GM18526 (cell line): ENCODE measurements around the gene RAVER2.

Experiments
- POLR2A ChIP-seq: IDR thresholded peaks from 3 replicates; pipeline ENCODE4 v1.6.1; 2011; ENCODE audit not compliant: insufficient read length; ENCODE audit errors: extremely low read depth

Gene RAVER2, protein sequence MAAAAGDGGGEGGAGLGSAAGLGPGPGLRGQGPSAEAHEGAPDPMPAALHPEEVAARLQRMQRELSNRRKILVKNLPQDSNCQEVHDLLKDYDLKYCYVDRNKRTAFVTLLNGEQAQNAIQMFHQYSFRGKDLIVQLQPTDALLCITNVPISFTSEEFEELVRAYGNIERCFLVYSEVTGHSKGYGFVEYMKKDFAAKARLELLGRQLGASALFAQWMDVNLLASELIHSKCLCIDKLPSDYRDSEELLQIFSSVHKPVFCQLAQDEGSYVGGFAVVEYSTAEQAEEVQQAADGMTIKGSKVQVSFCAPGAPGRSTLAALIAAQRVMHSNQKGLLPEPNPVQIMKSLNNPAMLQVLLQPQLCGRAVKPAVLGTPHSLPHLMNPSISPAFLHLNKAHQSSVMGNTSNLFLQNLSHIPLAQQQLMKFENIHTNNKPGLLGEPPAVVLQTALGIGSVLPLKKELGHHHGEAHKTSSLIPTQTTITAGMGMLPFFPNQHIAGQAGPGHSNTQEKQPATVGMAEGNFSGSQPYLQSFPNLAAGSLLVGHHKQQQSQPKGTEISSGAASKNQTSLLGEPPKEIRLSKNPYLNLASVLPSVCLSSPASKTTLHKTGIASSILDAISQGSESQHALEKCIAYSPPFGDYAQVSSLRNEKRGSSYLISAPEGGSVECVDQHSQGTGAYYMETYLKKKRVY

DNA sequence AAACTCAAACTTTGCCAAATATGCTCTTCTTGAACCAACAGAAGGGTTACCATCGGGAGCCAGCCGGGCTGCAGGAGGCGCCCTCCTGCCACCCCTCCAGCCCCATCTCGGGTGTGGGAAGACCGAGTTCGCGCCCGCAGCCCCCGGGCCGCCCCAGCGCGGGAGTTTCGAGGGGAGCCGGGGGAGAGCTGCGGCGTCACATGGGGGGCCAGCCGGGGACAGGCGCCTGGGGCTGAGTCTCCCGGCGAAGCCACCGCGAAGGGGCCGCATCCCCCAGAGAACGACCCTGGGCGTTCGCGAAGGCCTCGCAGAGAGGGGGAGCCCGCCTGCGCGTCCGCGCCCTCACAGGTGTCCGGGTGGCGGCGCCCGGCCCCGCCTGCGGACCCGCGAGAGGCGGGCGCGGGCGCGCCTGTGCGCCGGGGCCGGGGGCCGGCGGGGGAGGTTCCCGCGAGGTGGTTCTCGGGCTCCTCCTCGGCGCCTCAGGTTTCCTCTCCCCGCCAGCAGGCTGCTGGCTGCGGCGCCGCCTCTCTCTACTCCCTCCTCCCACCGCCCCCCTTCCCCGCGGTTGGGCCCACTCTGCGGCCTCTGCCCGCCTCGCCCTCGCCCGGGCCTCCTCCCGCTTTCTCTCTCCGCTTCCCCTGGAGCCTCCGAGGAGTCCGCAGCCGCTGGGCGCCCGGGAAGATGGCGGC lies at the start of gene RAVER2:
TSS of gene RAVER2 (plus strand) at position 584 of the 689 bp plus-strand sequence. CDS start at position 682, 98 bp downstream.
- TF ChIP-seq POLR2A: no peak

DNA sequence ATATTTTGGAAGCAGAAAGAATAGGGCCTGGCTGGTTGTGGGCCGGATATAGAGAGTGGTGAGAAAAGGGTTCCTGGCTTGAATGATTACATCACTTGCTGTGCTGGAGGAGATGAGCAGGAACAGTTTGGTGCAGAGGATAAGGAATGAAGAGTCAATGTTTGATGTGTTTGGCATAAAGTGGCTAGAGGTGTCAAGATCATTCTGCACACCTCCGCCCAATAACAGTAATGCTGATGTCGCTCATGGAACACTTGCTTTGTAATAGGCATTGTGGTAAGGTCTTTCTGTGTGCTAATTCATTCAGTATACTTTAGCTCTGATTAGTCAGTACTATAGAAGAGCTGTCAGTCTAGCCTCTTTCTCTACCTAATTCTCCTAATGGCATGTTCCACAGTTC lies 48.0 kb upstream of the RAVER2 start:
- no peak for TF ChIP-seq POLR2A

DNA sequence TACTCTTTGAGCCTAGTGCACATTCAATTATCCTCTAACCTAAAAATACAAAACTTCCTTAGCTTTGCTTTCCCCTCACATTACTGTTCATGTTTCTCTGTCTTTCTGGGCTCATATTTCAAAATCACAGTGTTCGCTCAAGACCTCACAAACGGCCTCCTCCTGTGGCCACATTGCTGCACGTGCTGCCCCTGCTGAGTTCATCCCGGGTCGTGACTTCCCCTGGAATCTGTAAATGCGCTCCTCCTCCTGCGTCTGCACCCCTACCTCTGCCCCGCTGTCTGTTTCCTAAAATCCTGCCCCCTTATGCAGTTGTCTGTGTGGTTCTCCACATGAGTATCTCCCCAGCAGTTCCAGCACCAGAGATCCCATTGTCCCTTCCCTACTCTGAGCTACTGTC lies 45.5 kb upstream of the RAVER2 start:
- TF ChIP-seq POLR2A: no peak

DNA sequence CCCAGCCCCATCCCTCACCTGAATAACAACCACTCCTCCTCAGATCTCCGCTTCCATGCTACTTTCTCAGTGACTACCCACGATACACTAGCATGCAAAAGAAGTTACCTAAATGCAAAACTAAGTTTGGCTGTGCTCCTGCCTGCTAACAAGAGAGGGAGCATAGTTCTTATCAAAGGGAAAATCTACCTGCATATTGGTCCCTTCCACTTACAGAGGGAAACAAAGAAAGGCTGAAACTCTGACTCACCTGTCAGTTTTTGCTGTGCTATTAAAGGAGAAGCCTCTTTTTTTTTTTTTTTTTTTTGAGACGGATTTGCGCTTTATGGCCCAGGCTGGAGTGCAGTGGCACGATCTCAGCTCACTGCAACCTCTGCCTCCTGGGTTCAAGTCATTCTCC lies 43.8 kb upstream of the RAVER2 start:
- no peak for TF ChIP-seq POLR2A

DNA sequence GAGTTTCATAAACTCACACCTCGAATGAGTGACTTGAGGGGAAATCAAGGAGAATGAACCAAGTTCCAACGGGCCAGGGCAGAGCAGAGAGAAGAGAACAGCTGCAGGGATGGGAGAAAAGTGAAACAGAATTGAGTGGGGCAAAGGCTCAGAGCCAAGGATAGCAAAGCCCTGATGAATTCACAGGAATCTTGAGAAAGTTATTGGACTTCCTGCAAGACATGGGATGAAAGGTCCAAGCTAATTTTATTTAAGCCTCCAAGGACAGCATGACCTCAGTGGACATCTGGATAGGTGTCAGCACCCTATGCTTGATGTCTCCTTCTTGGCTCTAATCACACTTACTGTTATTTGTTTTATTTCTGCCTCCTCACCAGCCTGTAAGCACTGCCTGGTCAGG lies 43.0 kb upstream of the RAVER2 start:
- TF ChIP-seq POLR2A: no peak

DNA sequence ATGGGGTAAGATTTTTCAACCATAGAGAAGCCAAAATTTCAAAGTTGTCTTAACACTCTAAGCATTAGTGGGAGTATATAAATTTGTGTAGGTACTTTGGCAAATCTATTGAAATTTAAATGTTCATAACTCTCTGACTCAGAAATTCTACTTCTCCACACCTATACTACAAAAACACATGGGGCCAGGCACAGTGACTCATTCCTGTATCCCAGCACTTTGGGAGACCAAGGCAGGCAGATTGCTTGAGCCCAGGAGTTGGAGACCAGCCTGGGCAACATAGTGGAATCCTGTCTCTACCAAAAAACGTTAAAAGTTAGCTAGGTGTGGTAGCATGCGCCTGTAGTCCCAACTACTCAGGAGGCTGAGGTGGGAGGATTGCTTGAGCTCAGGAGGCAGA lies 41.3 kb upstream of the RAVER2 start:
- TF ChIP-seq POLR2A: no peak

DNA sequence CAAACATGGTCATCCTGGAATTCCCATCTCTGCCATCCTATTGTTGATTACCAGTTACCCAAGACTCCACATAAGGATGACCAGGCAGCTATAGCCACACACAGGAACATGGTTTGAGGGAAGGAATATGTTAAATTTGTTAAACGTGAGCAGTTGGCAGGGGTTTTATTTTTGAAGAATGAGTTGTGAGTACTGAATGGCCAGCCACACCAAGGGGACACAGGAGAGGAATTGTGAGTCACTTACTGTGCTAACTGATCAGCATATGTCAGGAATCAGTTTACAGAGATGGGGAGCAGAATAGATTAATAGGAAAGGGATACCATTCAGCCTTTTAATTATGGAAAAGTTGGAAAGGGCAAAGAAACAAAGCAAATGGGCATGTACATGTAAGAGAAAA lies 39.3 kb upstream of the RAVER2 start:
- TF ChIP-seq POLR2A: no peak

DNA sequence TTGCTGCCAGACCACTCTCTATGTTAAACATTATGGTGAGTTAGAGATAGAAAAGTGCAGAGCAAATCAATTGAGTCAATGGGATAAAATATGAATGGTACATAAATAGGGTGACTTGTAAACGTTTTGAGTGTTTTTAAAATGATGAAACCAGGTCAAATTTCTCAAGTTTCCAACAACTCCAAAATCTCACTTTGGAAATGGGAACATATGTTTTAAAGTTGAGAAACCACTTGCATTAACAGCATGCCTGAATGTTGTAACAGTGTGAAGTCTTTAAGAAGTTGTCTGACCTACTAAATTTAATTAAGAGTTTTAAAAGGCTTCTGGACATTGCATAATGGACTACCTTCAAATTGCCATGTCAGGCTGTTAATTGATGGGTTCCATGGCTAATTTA lies 33.6 kb upstream of the RAVER2 start:
- no peak for TF ChIP-seq POLR2A

DNA sequence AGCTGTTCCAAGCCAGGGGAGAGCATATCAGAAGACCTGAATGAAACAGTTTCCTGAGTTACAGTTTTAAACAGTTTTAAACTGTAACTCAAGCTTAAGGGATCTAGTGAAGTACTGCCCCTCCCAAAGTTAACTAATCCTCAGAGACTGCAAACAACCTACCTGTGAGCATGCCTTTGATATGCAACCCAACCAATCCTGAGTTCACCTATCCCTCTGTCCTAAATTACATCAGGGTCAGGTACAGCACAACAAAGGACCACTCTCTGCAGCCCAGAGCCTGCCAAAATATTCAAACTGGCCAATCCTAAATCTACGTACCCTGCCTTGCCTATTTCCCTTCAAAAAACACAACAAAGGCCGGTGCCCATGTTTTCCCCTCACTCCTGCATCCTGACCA lies 32.8 kb upstream of the RAVER2 start:
- no peak for TF ChIP-seq POLR2A

DNA sequence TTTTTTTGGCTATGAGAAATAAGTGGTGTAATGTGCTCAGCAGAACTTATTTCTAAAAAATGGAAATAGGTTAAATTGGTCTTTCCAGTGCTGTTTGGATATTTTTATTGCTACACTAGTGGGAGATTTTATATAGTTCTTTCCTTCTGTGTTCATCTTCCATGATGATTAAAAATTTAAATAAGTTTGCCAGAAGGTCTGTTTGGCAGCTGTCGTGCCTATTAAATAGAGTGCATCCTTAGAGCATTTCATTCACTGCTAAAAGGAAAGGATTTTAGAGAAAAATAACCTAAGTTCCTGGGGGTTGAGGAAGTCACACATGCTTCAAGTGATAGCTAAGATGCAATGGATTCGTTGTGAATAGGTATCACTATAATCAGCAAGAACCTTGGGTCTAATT lies 29.7 kb upstream of the RAVER2 start:
- no peak for TF ChIP-seq POLR2A

DNA sequence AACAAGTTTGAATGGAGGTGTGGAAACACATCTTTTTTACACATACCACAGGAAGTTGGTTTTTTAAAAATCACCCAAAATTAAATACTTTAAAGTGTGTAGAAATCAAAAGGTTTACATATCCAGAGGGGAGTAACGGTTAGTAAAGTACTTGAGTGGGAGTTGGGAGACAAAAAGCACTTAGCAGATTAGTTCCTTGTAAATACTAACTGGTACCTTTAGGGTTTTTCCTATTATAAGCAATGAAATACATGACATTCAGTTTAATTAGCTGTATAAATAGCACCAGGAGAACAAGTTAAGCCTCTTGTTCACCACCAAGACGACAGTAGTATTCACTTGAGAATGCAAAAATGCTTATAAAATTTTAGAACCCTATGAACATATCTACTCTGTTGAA lies 23.7 kb upstream of the RAVER2 start:
- no peak for TF ChIP-seq POLR2A

DNA sequence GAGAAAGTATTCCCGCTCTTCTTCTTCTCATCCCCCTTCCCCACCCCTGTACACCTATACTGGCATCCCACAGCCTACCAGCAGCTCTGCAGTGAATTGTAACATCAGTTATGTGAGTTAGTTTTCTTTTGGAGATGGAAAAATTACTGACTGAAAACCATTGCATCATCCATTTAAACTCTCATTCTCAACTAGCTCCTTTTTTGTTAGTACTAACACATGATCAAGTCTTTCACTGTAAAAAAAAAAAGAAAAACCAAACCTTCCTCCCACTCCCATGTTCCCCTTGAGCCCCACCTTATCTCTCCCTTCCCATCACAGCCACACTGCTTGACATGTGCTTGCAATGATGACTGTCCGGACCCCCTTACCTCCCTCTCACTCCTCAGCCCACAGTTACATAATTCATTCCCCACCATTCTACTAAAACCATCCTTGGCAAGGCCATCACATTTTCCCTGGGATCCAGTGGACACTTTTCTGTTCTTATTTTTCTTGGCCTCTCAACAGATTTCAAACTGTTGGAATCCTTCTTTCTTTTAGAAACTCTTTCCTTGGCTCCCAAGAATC lies 23.2 kb upstream of the RAVER2 start:
- TF ChIP-seq POLR2A: no peak

DNA sequence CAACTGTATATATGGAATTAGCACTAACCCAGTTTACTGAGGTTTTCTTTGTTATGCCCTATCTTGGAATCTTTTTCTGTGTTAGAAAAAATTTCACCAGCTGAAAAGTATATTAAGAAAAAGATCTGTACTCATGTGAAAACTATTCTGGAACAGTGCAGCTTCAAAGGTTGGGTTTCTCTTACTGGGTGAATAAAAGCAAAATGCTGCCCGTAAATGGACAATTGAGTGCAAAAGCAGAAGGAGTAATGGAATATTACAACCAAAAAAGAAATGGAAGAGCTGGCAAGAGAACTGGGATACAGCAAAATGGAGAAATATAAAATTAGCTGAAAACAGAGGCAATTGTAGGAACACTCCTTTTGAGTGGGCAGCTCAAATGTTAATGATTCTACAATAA lies 17.0 kb upstream of the RAVER2 start:
- TF ChIP-seq POLR2A: no peak

DNA sequence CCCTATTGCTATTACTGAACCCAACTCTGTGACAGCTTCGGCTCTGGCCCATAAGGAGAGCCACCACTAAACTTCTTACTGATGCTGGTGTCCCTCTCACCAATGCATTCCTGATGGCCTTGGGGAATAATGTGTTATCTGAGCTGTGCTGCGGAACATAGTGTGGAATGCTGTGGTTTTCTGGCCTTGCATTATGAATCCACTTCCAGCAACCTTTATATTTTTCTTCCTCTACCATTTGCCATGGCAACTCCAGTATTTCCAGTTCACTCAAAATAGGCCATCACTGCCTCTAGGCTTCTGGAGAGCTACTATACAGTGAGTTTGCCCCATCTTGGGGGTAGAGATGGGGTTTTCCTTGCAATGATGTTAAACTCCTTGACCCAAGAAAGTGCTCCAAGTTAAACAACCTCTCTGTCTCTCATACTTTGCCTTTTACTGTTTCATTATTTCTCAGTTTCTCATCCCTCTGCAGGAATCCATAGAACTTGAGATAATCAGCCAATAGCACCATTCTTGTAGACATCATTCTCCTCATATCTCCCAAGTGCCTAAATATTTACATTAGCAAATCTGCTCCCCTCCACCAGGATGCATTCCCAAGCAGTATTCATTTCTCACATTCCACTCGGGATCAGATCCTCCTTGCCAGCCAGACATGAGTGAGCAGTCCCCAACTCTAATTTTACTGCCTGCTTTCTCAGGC lies 11.1 kb upstream of the RAVER2 start:
- TF ChIP-seq POLR2A: no peak

DNA sequence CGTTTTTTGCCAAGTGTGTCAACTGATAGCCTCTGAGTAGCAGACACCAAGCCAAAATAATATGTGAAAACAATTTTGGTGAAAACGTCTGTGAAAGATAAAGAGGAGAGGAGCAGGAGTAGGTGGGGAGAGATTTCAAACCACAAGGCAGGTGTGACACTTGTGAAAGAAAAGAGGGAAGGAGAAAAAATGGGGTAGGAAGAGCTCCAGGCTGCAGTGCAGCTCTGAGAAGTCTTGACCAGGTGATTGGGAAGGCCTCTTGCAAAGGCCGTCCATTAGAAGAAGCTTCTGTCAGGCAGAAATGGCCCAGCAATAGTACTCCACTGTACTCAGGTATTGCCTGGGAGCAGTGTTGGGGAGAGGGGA lies 10.6 kb upstream of the RAVER2 start:
- TF ChIP-seq POLR2A: no peak
